ENCODE data around the gene ACTL6B. TPM values are rescaled to one million over a fixed set of nuclear protein-coding genes. Genes with fewer than 3 reads are reported as not detected.

The ACTL6B gene
- total and polyA plus RNA-seq, 2 of the 8 experiments (the other 6 are each of a cell fraction or from before 2014, with no cell fraction given), result 2.1 to 4.5 TPM

GRCh38 chr7:100689230-100690135 is 33.2 kb upstream of the ACTL6B start:
- Histone ChIP-seq H3K18ac (ENCODE audit: extremely low read depth, low read length) (no peak overlapping the region), H2AFZ (ENCODE audit: low read length) (no peak overlapping the region), H3K14ac (ENCODE audit: insufficient read length) (no peak overlapping the region), H2BK15ac (ENCODE audit: low read length) (no peak overlapping the region), H3K9me3 (ENCODE audit: insufficient read depth in 2 of 2, low read depth in 1 of 2, low read length in 1 of 2) (no peaks in the 10 kb centered on the region), H3K27ac (ENCODE audit: low read depth, low read length) (no peak overlapping the region), H2BK120ac (replicated peaks; ENCODE audit: low read depth, low read length) (no peak overlapping the region), H3K4me1 (replicated peaks in 1 of 4; ENCODE audit: control insufficient read depth in 3 of 4, insufficient read depth in 4 of 4, low read length in 3 of 4) (peaks cover under 1 to 18% (median 11%) of the 10 kb centered on the region in 4 experiments), H3K4ac (replicated peaks; ENCODE audit: insufficient read length, low read depth, low read length) (no peak overlapping the region), H4K5ac (ENCODE audit: insufficient read length, low read depth, low read length) (no peak overlapping the region), H2BK20ac (ENCODE audit: low read length) (no peak overlapping the region), H3K4me2 (ENCODE audit: insufficient read depth in 1 of 2, low read depth in 2 of 2, low read length in 2 of 2) (no peak overlapping the region), H3K79me2 (ENCODE audit: control insufficient read depth in 1 of 2, insufficient read depth in 2 of 2, low read length in 2 of 2) (peaks cover 19 to 63% of the 10 kb centered on the region in 2 experiments), H4K8ac (ENCODE audit: extremely low read depth, insufficient read depth, low read length) (no peak overlapping the region), H3K79me1 (ENCODE audit: low read depth, low read length) (peaks cover 14% of the 10 kb centered on the region), H3K9ac (replicated peaks in 1 of 4; ENCODE audit: extremely low read depth in 1 of 4, low read depth in 3 of 4, low read length in 3 of 4) (no peak overlapping the region), H4K20me1 (replicated peaks in 1 of 2; ENCODE audit: control insufficient read depth in 1 of 2, insufficient read depth in 2 of 2, low read length in 2 of 2) (peaks cover 30 to 53% of the 10 kb centered on the region in 2 experiments), H3K56ac (replicated peaks; ENCODE audit: insufficient read length, low read depth, low read length) (no peak overlapping the region), H3K36me3 (ENCODE audit: control insufficient read depth in 2 of 4, insufficient read depth in 4 of 4, low read length in 3 of 4) (peaks cover 24 to 51% (median 40%) of the 10 kb centered on the region in 4 experiments), H2BK12ac (ENCODE audit: low read depth, low read length) (no peak overlapping the region), H2AK5ac (ENCODE audit: low read depth, low read length) (no peak overlapping the region), H3K27me3 (replicated peaks in 1 of 4; ENCODE audit: control insufficient read depth in 3 of 4, extremely low read depth in 1 of 4, insufficient read depth in 3 of 4, low read length in 3 of 4) (no peaks in the 10 kb centered on the region), H2BK5ac (ENCODE audit: low read depth, low read length) (no peak overlapping the region; the same call in 1 of the 2 replicates), H4K91ac (replicated peaks; ENCODE audit: insufficient read length, low read length) (no peak overlapping the region), H3K23ac (ENCODE audit: insufficient read length) (no peak overlapping the region), H3K4me3 (ENCODE audit: extremely low read depth in 1 of 4, insufficient read depth in 2 of 4, low read depth in 3 of 4, low read length in 4 of 4) (no peak overlapping the region), H3K23me2 (ENCODE audit: low read depth, low read length) (peaks cover 15% of the 10 kb centered on the region)
- TF ChIP-seq CTCF (IDR thresholded peaks at IDR 0.05; ENCODE audit: control extremely low read depth in 1 of 3, insufficient read depth in 1 of 3, low read depth in 1 of 3, low read length in 3 of 3) (peak in 1 of 3 experiments; percentile 1; a peak in 1 of 4 replicates), SP2 (IDR thresholded peaks at IDR 0.05; ENCODE audit: low read length) (no peak)
- POLR2A ChIA-PET (ENCODE audit: partially characterized antibody), result interaction anchor here (0.6 to 14.3 kb wide), 12 partner anchors 9 to 185 kb away, joined by 3 to 257 read pairs (median 4); partner anchors contain the start of genes GNB2, PCOLCE, POP7 and SRRT
- WGBS, 2 experiments (ENCODE audit: extremely low coverage in 1 of 2, insufficient coverage in 1 of 2, insufficient read length in 1 of 2, insufficient replicate concordance in 2 of 2, low coverage in 1 of 2, low lambda C conversion rate in 2 of 2, missing lambda C conversion rate in 1 of 2), result 89% methylated on average over 17 of the region's 18 CpGs; no CpG with 5 or more reads in 1 of the 2 experiments
- CTCF ChIA-PET (ENCODE audit: partially characterized antibody), result interaction anchor here (0.5 to 20.7 kb wide), 14 partner anchors 10 to 226 kb away, joined by 3 to 254 read pairs (median 5); partner anchors contain the start of genes MOSPD3, PCOLCE and POP7
- DNase-seq (ENCODE audit: low read depth in 1 of 2, low spot score in 2 of 2), result no peak
- FAIRE-seq, result no peak

All from H1 (cell line).